Vagina (tissue), 2 donors: Measurements from ENCODE around the gene CDCA3. TPM values are rescaled to one million over a fixed set of nuclear protein-coding genes. Genes with fewer than 3 reads are reported as not detected.
A peak's percentile ranks its signal among the peaks of the same experiment; 100 is the strongest.

ENCODE experiments used
- DNase-seq, 2 donors: peaks; one replicate each; pipeline ENCODE4 v3.0.0-alpha.2; 2017; ENCODE audit errors: extremely low spot score in 2 of 2
- H3K27ac ChIP-seq: fragments of 200-600 bp; sonication (generic); one replicate; pipeline ENCODE4 v1.5.1; 2019
- H3K27me3 ChIP-seq: fragments of 200-600 bp; sonication (generic); one replicate; pipeline ENCODE4 v1.5.1; 2019
- H3K36me3 ChIP-seq, 2 donors: fragments of 200-600 bp; sonication (generic); one replicate each; pipeline ENCODE4 v1.5.1; 2017 to 2019
- H3K4me1 ChIP-seq: fragments of 200-600 bp; sonication (generic); one replicate; pipeline ENCODE4 v1.5.1; 2019
- H3K4me3 ChIP-seq, 2 donors: fragments of 200-600 bp; sonication (generic); 1 replicate in 1 of 2; 2 replicates in 1 of 2; pipeline ENCODE4 v1.5.1; 2016 to 2019
- H3K9me3 ChIP-seq: fragments of 200-600 bp; sonication (generic); one replicate; pipeline ENCODE4 v1.5.1; 2019
- POLR2A ChIP-seq, 2 donors: fragments of 450-650 bp; IDR thresholded peaks; one replicate each; pipeline ENCODE4 v1.6.1; 2017; ENCODE audit warnings: antibody characterized with exemption in 2 of 2, mild to moderate bottlenecking in 2 of 2, moderate library complexity in 2 of 2
- POLR2AphosphoS5 ChIP-seq, 2 donors: sonication (generic); formaldehyde crosslinking; IDR thresholded peaks; one replicate each; pipeline ENCODE4 v1.9.0; 2017; ENCODE audit warnings: antibody characterized with exemption in 2 of 2, mild to moderate bottlenecking in 2 of 2, low read depth in 1 of 2; ENCODE audit not compliant: insufficient read depth in 1 of 2
- intact Hi-C: fragments of 100-400 bp; cut with DNase I; formaldehyde crosslinking; loops from one replicate; pipeline ENCODE4 v1.15.1; 2023
- total RNA-seq: library from RNA; depleted of rRNA; stranded (reverse); fragments of >200 nt; gene quantifications from one replicate; pipeline ENCODE4 v1.2.3, GENCODE V29; 2016
- TF ChIP-seq, protein P1 (sequence below), 3 experiments: fragments of 450-650 bp in 2 of 3; fragments of 200-600 bp in 1 of 3; sonication (generic) in 1 of 3; IDR thresholded peaks; one replicate each; pipeline ENCODE4 v1.5.1; 2017 to 2019; ENCODE audit warnings: antibody characterized with exemption in 3 of 3, mild to moderate bottlenecking in 2 of 3, moderate library complexity in 2 of 3

CDCA3 gene
- total RNA-seq, 1 donor from 2014 or later: 8.6 TPM

- no peaks in the 10 kb centered on the region for H3K9me3 ChIP-seq
- H3K27ac ChIP-seq: peak overlapping the region; percentile 20
- peak overlapping the region; percentile 12 to 19 for H3K4me3 ChIP-seq
- TF ChIP-seq POLR2A (IDR thresholded peaks at IDR 0.05) (no peak), POLR2AphosphoS5 (IDR thresholded peaks at IDR 0.05; ENCODE audit: insufficient read depth in 1 of 2, low read depth in 1 of 2) (peak; percentile 46 to 65)
- TF ChIP-seq, protein P1, sequence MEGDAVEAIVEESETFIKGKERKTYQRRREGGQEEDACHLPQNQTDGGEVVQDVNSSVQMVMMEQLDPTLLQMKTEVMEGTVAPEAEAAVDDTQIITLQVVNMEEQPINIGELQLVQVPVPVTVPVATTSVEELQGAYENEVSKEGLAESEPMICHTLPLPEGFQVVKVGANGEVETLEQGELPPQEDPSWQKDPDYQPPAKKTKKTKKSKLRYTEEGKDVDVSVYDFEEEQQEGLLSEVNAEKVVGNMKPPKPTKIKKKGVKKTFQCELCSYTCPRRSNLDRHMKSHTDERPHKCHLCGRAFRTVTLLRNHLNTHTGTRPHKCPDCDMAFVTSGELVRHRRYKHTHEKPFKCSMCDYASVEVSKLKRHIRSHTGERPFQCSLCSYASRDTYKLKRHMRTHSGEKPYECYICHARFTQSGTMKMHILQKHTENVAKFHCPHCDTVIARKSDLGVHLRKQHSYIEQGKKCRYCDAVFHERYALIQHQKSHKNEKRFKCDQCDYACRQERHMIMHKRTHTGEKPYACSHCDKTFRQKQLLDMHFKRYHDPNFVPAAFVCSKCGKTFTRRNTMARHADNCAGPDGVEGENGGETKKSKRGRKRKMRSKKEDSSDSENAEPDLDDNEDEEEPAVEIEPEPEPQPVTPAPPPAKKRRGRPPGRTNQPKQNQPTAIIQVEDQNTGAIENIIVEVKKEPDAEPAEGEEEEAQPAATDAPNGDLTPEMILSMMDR (IDR thresholded peaks at IDR 0.05): peak; percentile 77 to 87 (median 82)
- intact Hi-C loops: loop anchor here (2.0 to 5.0 kb wide), 4 partner anchors 47 to 208 kb away; partner anchors contain the start of genes MLF2 and PTMS
- no peaks in the 10 kb centered on the region for H3K27me3 ChIP-seq
- H3K36me3 ChIP-seq: no peaks in the 10 kb centered on the region
- DNase-seq: no peak
- H3K4me1 ChIP-seq: peaks cover 62% of the 10 kb centered on the region
Observed at GRCh38 chr12:6825398-6826124, 25.5 kb downstream of the CDCA3 start.

- Histone ChIP-seq H3K4me3 (peak overlapping the region; percentile 12 to 19), H3K9me3 (no peaks in the 10 kb centered on the region), H3K36me3 (no peaks in the 10 kb centered on the region), H3K4me1 (peaks cover 59% of the 10 kb centered on the region), H3K27ac (no peak overlapping the region), H3K27me3 (no peaks in the 10 kb centered on the region)
- TF ChIP-seq POLR2AphosphoS5 (IDR thresholded peaks at IDR 0.05; ENCODE audit: insufficient read depth in 1 of 2, low read depth in 1 of 2) (no peak), POLR2A (IDR thresholded peaks at IDR 0.05) (no peak)
- TF ChIP-seq, protein P1 (IDR thresholded peaks at IDR 0.05): no peak
- intact Hi-C loops: loop anchor here (5.0 kb wide), 3 partner anchors 58 to 208 kb away; partner anchors contain the start of genes MLF2 and PTMS
- no peak for DNase-seq
Observed at GRCh38 chr12:6824901-6825381, 26.1 kb downstream of the CDCA3 start.

- Histone ChIP-seq H3K4me1 (peaks cover 52% of the 10 kb centered on the region), H3K27ac (no peak overlapping the region), H3K36me3 (no peaks in the 10 kb centered on the region), H3K27me3 (no peaks in the 10 kb centered on the region), H3K4me3 (no peak overlapping the region), H3K9me3 (no peaks in the 10 kb centered on the region)
- intact Hi-C loops: no loop called here
- no peak for DNase-seq
- no peak for TF ChIP-seq POLR2A (IDR thresholded peaks at IDR 0.05)
- TF ChIP-seq, protein P1 (IDR thresholded peaks at IDR 0.05): no peak
- no peak for TF ChIP-seq POLR2AphosphoS5 (IDR thresholded peaks at IDR 0.05; ENCODE audit: insufficient read depth in 1 of 2, low read depth in 1 of 2)
Observed at GRCh38 chr12:6824085-6824775, 26.9 kb downstream of the CDCA3 start.

DNA sequence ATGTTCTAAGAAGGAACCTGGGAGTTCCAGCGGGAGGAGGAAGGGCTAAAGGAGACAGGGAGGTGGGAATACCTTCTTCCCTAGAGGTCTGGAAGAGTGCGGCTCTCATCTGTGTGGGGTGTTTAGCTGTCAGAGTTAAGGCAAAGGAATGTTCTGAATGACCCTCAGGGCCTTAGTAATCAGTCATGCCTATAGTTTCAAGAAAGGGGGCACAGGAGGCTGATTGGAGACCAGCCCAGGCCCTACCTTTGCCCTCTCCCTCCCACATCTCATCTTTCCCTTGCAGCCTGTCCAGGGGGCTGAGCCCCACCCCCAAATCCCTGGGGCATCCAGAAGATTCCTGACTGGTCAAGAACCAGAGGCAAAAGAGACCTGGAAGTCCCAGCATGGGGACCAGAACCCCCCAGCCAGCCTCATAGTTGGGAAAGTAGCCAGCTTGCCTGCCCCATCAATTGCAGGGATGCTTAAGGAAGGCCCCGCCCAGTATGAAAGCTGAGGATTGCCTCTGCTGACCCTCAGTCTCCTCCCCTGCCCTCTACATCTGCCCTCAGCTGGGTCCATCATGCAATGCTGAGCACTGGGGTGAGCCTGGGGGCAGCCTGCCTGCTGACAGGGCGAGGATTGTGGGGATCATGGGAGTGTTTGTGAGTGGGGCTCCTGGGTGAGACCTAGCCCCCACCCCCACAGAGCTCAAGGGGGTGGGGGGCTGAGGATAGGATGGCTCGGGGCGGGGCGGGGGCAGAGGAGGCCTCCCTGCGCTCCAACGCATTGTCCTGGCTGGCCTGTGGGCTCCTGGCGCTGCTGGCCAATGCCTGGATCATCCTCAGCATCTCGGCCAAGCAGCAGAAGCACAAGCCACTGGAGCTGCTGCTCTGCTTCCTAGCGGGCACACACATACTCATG, 27.7 kb downstream of the CDCA3 start:
- no peak for DNase-seq
- peaks cover 48% of the 10 kb centered on the region for H3K4me1 ChIP-seq
- no peak overlapping the region for H3K4me3 ChIP-seq
- H3K27me3 ChIP-seq: no peaks in the 10 kb centered on the region
- H3K9me3 ChIP-seq: no peaks in the 10 kb centered on the region
- intact Hi-C loops: no loop called here
- H3K36me3 ChIP-seq: no peaks in the 10 kb centered on the region
- no peak overlapping the region for H3K27ac ChIP-seq
- TF ChIP-seq POLR2AphosphoS5 (IDR thresholded peaks at IDR 0.05; ENCODE audit: insufficient read depth in 1 of 2, low read depth in 1 of 2) (no peak), POLR2A (IDR thresholded peaks at IDR 0.05) (no peak)
- TF ChIP-seq, protein P1 (IDR thresholded peaks at IDR 0.05): no peak
